Activated CD4-positive, alpha-beta T cell treated with anti-CD3 and anti-CD28 coated beads, Interleukin-2, amount 50 U/mL, for 24 hours (primary cell): Measurements from ENCODE around the gene PRSS16.

Source experiments
- DNase-seq, 2 donors: peaks; one replicate each; pipeline ENCODE4 v3.0.0-alpha.2; 2020; ENCODE audit warnings: low read depth in 1 of 2, low spot score in 1 of 2

Gene PRSS16

GRCh38 chr6:27283279-27283678, 35.8 kb downstream of the PRSS16 start:
- DNase-seq: no peak

GRCh38 chr6:27286141-27286540, 38.6 kb downstream of the PRSS16 start:
- DNase-seq: no peak

GRCh38 chr6:27287751-27288135, 40.2 kb downstream of the PRSS16 start:
- DNase-seq: no peak

- DNase-seq: no peak
Measured at GRCh38 chr6:27288136-27289044, 40.9 kb downstream of the PRSS16 start.

- no peak for DNase-seq
Measured at GRCh38 chr6:27290065-27290849, 42.8 kb downstream of the PRSS16 start.

GRCh38 chr6:27290850-27291208, 43.3 kb downstream of the PRSS16 start:
- no peak for DNase-seq

GRCh38 chr6:27293436-27294098, 46.1 kb downstream of the PRSS16 start:
- DNase-seq: no peak

- no peak for DNase-seq
Measured at GRCh38 chr6:27294409-27294808, 46.9 kb downstream of the PRSS16 start.

GRCh38 chr6:27295301-27296079, 48.0 kb downstream of the PRSS16 start:
- no peak for DNase-seq

GRCh38 chr6:27296106-27296783, 48.7 kb downstream of the PRSS16 start:
- DNase-seq: no peak

GRCh38 chr6:27297484-27297856, 50.0 kb downstream of the PRSS16 start:
- no peak for DNase-seq

GRCh38 chr6:27297857-27298730, 50.6 kb downstream of the PRSS16 start:
- no peak for DNase-seq

- DNase-seq: no peak
Measured at GRCh38 chr6:27303613-27304272, 56.2 kb downstream of the PRSS16 start.
